ENCODE measurements around the gene HIVEP2. TPM values are rescaled to one million over a fixed set of nuclear protein-coding genes. Genes with fewer than 3 reads are reported as not detected.

HIVEP2 gene
- total and polyA plus RNA-seq, 12 donors, result 5.4 to 27.6 (median 16.4) TPM

GRCh38 chr6:142803495-142804058 lies 141.4 kb downstream of the HIVEP2 start:
- H3K4me3 ChIP-seq, result no peak overlapping the region
- H3K4me1 ChIP-seq (replicated peaks in 1 of 2), result no peaks in the 10 kb centered on the region
- H3K9me3 ChIP-seq (replicated peaks in 1 of 3), result no peaks in the 10 kb centered on the region
- intact Hi-C loops (cut with DNase I), result no loop called here
- TF ChIP-seq, protein P1, sequence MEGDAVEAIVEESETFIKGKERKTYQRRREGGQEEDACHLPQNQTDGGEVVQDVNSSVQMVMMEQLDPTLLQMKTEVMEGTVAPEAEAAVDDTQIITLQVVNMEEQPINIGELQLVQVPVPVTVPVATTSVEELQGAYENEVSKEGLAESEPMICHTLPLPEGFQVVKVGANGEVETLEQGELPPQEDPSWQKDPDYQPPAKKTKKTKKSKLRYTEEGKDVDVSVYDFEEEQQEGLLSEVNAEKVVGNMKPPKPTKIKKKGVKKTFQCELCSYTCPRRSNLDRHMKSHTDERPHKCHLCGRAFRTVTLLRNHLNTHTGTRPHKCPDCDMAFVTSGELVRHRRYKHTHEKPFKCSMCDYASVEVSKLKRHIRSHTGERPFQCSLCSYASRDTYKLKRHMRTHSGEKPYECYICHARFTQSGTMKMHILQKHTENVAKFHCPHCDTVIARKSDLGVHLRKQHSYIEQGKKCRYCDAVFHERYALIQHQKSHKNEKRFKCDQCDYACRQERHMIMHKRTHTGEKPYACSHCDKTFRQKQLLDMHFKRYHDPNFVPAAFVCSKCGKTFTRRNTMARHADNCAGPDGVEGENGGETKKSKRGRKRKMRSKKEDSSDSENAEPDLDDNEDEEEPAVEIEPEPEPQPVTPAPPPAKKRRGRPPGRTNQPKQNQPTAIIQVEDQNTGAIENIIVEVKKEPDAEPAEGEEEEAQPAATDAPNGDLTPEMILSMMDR (IDR thresholded peaks at IDR 0.05), result no peak
- no peak for TF ChIP-seq POLR2A (IDR thresholded peaks at IDR 0.05)
- no peak for DNase-seq
- no peaks in the 10 kb centered on the region for H3K27me3 ChIP-seq
- H3K36me3 ChIP-seq (replicated peaks in 1 of 2), result no peaks in the 10 kb centered on the region
- 89 to 94% (median 93%) methylated on average over 2 of the region's 2 CpGs for WGBS, 4 donors
- H3K27ac ChIP-seq, result no peak overlapping the region

DNA sequence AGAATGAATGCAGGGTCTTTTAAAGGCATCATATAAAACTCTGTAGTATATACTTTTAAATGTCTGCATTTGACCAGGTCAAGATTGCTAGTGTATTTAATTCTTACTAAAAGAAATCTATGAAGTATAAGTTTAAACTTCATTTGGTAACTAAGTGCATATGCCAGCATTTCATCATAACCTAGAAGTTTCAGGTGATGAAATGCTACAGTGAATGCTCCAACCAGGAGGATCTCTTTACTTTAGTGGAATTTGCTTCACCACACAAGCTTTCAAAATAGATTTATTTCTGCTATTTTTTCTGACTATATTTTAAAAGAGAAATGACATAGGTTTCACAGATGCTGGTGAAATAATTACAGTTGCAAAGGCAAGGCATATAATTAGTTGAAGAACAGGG lies 141.9 kb downstream of the HIVEP2 start:
- no peak for DNase-seq
- no peak for TF ChIP-seq POLR2A (IDR thresholded peaks at IDR 0.05)
- TF ChIP-seq, protein P1 (IDR thresholded peaks at IDR 0.05), result no peak
- Histone ChIP-seq H3K4me3 (no peak overlapping the region), H3K9me3 (replicated peaks in 1 of 3) (no peaks in the 10 kb centered on the region), H3K27ac (no peak overlapping the region), H3K36me3 (replicated peaks in 1 of 2) (no peaks in the 10 kb centered on the region), H3K27me3 (no peaks in the 10 kb centered on the region), H3K4me1 (replicated peaks in 1 of 2) (no peaks in the 10 kb centered on the region)
- intact Hi-C loops (cut with DNase I), result no loop called here

GRCh38 chr6:142802124-142802523 lies 142.9 kb downstream of the HIVEP2 start:
- Histone ChIP-seq H3K4me3 (no peak overlapping the region), H3K36me3 (replicated peaks in 1 of 2) (no peaks in the 10 kb centered on the region), H3K4me1 (replicated peaks in 1 of 2) (no peaks in the 10 kb centered on the region), H3K9me3 (replicated peaks in 1 of 3) (no peaks in the 10 kb centered on the region), H3K27me3 (no peaks in the 10 kb centered on the region), H3K27ac (peak overlapping the region in 1 of 5 donors; percentile 40)
- WGBS, 4 donors, result 43 to 87% (median 44%) methylated on average over 1 of the region's 1 CpG
- no peak for TF ChIP-seq POLR2A (IDR thresholded peaks at IDR 0.05)
- TF ChIP-seq, protein P1 (IDR thresholded peaks at IDR 0.05), result no peak
- peak in 6 of 7 donors; percentile 52 to 78 (median 68) for DNase-seq
- intact Hi-C loops (cut with DNase I), result no loop called here

DNA sequence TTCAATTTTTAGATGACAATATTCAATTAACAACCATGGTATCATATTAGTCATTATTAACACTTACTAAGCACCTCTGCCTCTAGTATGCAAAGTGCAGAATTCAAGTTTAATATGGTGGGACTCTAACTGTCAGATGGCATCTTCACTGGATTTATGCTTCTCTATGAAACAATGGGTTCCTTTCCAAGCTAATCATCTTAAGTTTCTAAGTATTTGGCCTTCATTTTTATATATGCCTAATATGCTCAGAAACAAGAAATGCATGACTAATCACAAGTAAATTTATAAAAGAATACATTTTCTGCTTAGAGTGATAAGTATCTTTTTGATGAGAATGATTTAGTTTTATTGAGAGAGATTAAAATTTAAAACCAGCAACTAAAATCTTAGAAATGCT lies 144.7 kb downstream of the HIVEP2 start:
- Histone ChIP-seq H3K36me3 (replicated peaks in 1 of 2) (no peaks in the 10 kb centered on the region), H3K27ac (no peak overlapping the region), H3K4me1 (replicated peaks in 1 of 2) (no peaks in the 10 kb centered on the region), H3K27me3 (no peaks in the 10 kb centered on the region), H3K9me3 (replicated peaks in 1 of 3) (no peaks in the 10 kb centered on the region), H3K4me3 (no peak overlapping the region)
- TF ChIP-seq, protein P1 (IDR thresholded peaks at IDR 0.05), result no peak
- intact Hi-C loops (cut with DNase I), result no loop called here
- no peak for DNase-seq
